22Rv1 (cell line): ENCODE measurements around the gene CFAP70.

Source experiments
- H3K27ac ChIP-seq: fragments of 450-650 bp; 2 replicates; pipeline ENCODE4 v1.5.1; 2017
- CTCF ChIP-seq: fragments of 450-650 bp; IDR thresholded peaks from 2 replicates; pipeline ENCODE4 v1.5.1; 2017; ENCODE audit warnings: mild to moderate bottlenecking
- ZFX ChIP-seq: fragments of 450-650 bp; IDR thresholded peaks from 2 replicates; pipeline ENCODE4 v1.6.1; 2017; ENCODE audit warnings: antibody characterized with exemption, borderline replicate concordance

Gene CFAP70

GRCh38 chr10:73211106-73211811, 147.4 kb downstream of the CFAP70 start:
- no peak for TF ChIP-seq CTCF
- TF ChIP-seq ZFX: no peak
- H3K27ac ChIP-seq: no peak overlapping the region

- peak overlapping the region; percentile 64 for H3K27ac ChIP-seq
- TF ChIP-seq CTCF (no peak), ZFX (no peak)
These were observed 148.1 kb downstream of the CFAP70 start for GRCh38 chr10:73210395-73211105.

DNA sequence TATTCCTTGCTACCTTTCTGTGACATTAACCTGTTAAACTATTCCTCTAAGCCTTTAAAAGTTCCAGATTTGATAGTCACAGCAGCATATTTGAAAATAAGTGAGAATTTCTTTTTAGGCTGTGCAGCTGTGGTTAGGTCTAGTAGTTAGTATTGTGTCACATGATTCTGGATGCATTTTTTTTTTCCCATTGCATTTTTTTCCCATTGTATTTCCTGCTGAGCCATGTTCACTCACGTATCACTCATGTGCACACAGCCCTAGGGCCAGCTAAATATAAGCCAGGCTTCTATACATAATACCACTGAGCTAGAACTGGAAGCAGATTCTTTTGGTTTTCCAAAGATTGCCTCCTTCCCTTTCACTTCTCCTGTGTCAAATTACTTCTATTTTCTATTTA, 149.0 kb downstream of the CFAP70 start:
- TF ChIP-seq ZFX: no peak
- no peak for TF ChIP-seq CTCF
- peak overlapping the region; percentile 64 for H3K27ac ChIP-seq

GRCh38 chr10:73207883-73208282, 150.8 kb downstream of the CFAP70 start:
- TF ChIP-seq CTCF (no peak), ZFX (no peak)
- peak overlapping the region; percentile 64 for H3K27ac ChIP-seq

- no peak overlapping the region for H3K27ac ChIP-seq
- no peak for TF ChIP-seq CTCF
- TF ChIP-seq ZFX: no peak
These were observed 152.3 kb downstream of the CFAP70 start for GRCh38 chr10:73206385-73206784.

DNA sequence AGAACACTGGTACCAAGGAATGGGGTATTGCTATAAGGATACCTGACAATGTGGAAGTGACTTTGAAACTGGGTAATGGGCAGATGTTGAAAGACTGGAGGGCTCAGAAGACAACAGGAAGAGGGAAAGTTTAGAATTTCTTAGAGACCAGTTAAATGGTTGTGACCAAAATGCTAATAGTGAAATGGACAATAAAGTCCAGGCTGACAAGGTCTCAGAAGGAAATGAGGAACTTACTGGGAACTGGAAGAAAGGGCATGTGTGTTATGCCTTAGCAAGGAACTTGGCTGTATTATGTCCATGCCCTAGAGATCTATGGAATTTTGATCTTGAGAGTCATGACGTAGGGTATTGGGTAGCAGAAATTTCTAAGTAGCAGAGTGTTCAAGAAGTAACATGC, 152.8 kb downstream of the CFAP70 start:
- no peak for TF ChIP-seq CTCF
- no peak for TF ChIP-seq ZFX
- no peak overlapping the region for H3K27ac ChIP-seq

- TF ChIP-seq ZFX (no peak), CTCF (no peak)
- H3K27ac ChIP-seq: no peak overlapping the region
These were observed 153.6 kb downstream of the CFAP70 start for GRCh38 chr10:73205081-73205480.
